Cardiac muscle cell (in vitro differentiated cells and primary cell): ENCODE results near the gene CALHM2. TPM values are rescaled to one million over a fixed set of nuclear protein-coding genes. Genes with fewer than 3 reads are reported as not detected.

Source experiments
- DNase-seq, 2 donors: peaks; one replicate each; pipeline versions ENCODE4 v3.0.0 to v3.0.0-alpha.2; 2010 to 2017; ENCODE audit warnings: low read depth in 1 of 2, low spot score in 1 of 2
- H3K27ac ChIP-seq: fragments of 200-600 bp; sonication (generic); 2 replicates; pipeline ENCODE4 v1.5.1; 2016
- H3K27me3 ChIP-seq: fragments of 200-600 bp; sonication (generic); 2 replicates; pipeline ENCODE4 v1.6.0; 2016; ENCODE audit warnings: control low read depth
- H3K36me3 ChIP-seq: fragments of 200-600 bp; sonication (generic); 2 replicates; pipeline ENCODE4 v1.5.1; 2016; ENCODE audit warnings: control low read depth
- H3K4me1 ChIP-seq: fragments of 200-600 bp; sonication (generic); 2 replicates; pipeline ENCODE4 v1.8.1; 2017; ENCODE audit warnings: low read depth, mild to moderate bottlenecking, mixed run types
- H3K4me3 ChIP-seq: fragments of 200-600 bp; sonication (generic); 2 replicates; pipeline ENCODE4 v1.5.1; 2016; ENCODE audit warnings: mild to moderate bottlenecking
- H3K9me3 ChIP-seq: fragments of 200-600 bp; sonication (generic); 2 replicates; pipeline ENCODE4 v1.5.1; 2017; ENCODE audit warnings: low read depth, mild to moderate bottlenecking, control low read depth
- CTCF ChIP-seq: IDR thresholded peaks from 2 replicates; pipeline ENCODE4 v1.5.1; 2012; ENCODE audit warnings: low read depth, mild to moderate bottlenecking, low read length
- polyA plus RNA-seq: library from polyadenylated mRNA; unstranded; fragments of >200 nt; fragmentation: Nextera tagmentation; extraction: Ambion mirVana; gene quantifications from 2 replicates; pipeline ENCODE4 v1.2.1, GENCODE V29; 2016
- total RNA-seq: library from RNA; depleted of rRNA; stranded (reverse); fragments of >200 nt; gene quantifications from 2 replicates; pipeline ENCODE4 v1.2.3, GENCODE V29; 2016

Gene CALHM2
- total and polyA plus RNA-seq, 2 experiments from 2014 or later, result 1.1 to 3.7 TPM

GRCh38 chr10:103448746-103449145 lies 3.4 kb downstream of the CALHM2 start:
- Histone ChIP-seq H3K4me3 (no peak overlapping the region), H3K27ac (no peak overlapping the region), H3K9me3 (no peaks in the 10 kb centered on the region), H3K36me3 (peaks cover 13% of the 10 kb centered on the region), H3K27me3 (no peaks in the 10 kb centered on the region), H3K4me1 (no peaks in the 10 kb centered on the region)
- TF ChIP-seq CTCF, result no peak
- peak in 1 of 2 donors; percentile 88 for DNase-seq

- Histone ChIP-seq H3K27me3 (no peaks in the 10 kb centered on the region), H3K36me3 (peaks cover 29% of the 10 kb centered on the region), H3K9me3 (no peaks in the 10 kb centered on the region), H3K4me1 (no peaks in the 10 kb centered on the region), H3K4me3 (no peak overlapping the region), H3K27ac (no peak overlapping the region)
- DNase-seq, result no peak
- no peak for TF ChIP-seq CTCF
These were observed 5.0 kb downstream of the CALHM2 start for GRCh38 chr10:103447187-103447586.

DNA sequence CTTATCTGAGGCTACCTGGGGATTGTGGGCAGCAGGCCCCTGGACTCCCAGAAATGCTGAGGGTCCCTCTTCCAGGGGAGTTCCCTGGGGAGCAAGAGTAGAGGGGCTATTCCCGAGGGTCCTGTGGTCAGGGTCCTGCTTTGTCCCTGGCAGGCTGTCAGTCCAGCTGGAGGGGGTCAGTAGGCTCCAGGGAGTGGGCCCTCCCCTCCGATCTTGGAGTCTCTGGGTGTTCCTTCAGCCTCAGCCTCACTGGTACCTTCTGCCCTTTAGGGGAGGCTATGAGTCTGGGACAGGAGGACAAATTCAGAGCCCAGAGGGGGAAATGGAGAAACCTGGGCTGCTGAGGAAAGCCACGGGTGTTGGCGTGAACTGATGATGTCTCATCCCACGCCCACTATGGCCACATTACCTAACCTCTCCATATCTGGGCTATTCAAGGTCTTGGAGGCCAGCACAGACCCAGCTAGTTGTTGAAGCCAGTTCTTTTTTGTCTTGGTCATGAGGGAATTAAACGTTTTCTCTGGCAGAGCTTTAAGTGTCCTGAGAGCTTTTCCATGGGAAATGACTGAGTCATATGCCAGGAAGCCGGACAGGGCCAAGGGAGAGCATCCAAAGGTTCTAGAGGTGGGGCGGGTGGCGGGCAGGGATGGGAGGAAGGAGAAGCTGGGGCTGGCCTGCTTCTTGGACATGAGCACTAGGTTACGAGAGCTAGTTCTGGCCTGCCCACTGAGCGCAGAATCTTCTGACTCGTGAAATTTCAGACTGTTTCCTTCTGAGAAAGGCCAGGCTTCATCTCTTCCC lies 6.2 kb downstream of the CALHM2 start:
- DNase-seq, result peak in 1 of 2 donors; percentile 84
- H3K9me3 ChIP-seq, result no peaks in the 10 kb centered on the region
- H3K27ac ChIP-seq, result no peak overlapping the region
- H3K36me3 ChIP-seq, result peaks cover 34% of the 10 kb centered on the region
- no peak for TF ChIP-seq CTCF
- no peaks in the 10 kb centered on the region for H3K27me3 ChIP-seq
- no peak overlapping the region for H3K4me3 ChIP-seq
- no peaks in the 10 kb centered on the region for H3K4me1 ChIP-seq

GRCh38 chr10:103445366-103445765 lies 6.8 kb downstream of the CALHM2 start:
- Histone ChIP-seq H3K9me3 (no peaks in the 10 kb centered on the region), H3K27ac (no peak overlapping the region), H3K27me3 (no peaks in the 10 kb centered on the region), H3K4me3 (no peak overlapping the region), H3K36me3 (peaks cover 37% of the 10 kb centered on the region), H3K4me1 (no peaks in the 10 kb centered on the region)
- DNase-seq, result no peak
- TF ChIP-seq CTCF, result no peak

DNA sequence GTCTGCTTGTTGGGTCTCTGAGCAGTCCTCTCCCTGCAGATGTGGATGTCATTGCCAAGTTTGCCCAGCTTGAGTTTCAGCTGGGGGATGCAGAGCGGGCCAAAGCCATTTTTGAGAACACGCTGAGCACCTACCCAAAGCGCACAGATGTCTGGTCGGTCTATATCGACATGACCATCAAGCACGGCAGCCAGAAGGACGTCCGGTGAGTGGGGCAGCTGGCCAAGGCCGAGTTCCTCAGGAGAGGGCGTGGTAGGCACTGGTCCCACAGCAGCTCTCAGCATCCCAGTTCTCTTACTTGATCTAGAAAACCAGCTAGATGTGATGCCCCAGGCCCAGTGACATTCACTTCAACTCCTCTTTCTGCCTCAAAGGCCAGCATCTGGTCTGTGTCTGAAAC lies 7.7 kb downstream of the CALHM2 start:
- Histone ChIP-seq H3K4me3 (no peak overlapping the region), H3K4me1 (no peaks in the 10 kb centered on the region), H3K36me3 (peaks cover 42% of the 10 kb centered on the region), H3K9me3 (no peaks in the 10 kb centered on the region), H3K27ac (no peak overlapping the region), H3K27me3 (no peaks in the 10 kb centered on the region)
- no peak for TF ChIP-seq CTCF
- no peak for DNase-seq
